GM21360 (cell line): ENCODE measurements around the gene GNAS-AS1.
A peak's percentile ranks its signal among the peaks of the same experiment; 100 is the strongest.

Source experiments
- ATAC-seq: cut with Tn5 transposase; IDR thresholded peaks from one replicate; pipeline ENCODE4 v1.9.1; 2021; ENCODE audit warnings: mild to moderate bottlenecking, moderate library complexity; ENCODE audit not compliant: unreplicated experiment

Gene GNAS-AS1

DNA sequence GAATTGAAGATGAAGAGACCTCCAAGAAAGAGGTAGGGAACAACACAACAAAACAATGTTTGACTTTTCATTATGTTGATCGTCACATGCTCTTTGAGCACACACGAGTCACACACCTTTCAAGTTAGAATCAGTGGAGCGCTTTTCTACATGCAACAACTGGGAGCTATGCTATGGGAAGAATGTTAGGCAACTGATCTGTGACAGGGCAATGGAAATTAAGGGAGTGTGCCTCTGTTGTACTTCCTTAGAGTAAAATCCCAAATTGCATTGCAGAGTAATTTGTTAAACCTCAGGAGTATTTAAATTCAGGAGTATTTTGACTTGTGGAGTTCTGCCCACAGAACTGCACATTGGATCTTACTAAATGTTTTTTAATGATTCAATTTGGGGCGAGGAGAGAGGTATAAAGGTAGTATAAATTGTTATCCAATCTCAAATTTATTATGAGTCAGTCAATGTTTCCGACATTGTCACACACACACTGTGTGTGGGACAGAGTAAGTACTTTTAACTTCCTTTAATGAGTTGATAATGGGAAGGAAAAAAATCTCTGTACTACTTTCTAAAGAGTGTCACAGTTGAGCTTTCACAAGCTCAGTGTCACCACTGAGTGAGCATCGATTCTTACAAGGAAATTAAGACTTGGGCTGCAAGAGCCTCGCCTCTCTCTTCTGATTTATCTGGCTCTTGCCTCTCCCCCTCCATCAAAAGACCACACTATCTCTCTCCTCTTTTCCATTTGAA, 12.5 kb upstream of the GNAS-AS1 start:
- ATAC-seq: no peak

GRCh38 chr20:58855506-58856389, 5.0 kb upstream of the GNAS-AS1 start:
- ATAC-seq: no peak

- ATAC-seq: no peak
Measured at GRCh38 chr20:58854638-58855471, 4.2 kb upstream of the GNAS-AS1 start.

- ATAC-seq: no peak
Measured at GRCh38 chr20:58853976-58854637, 3.4 kb upstream of the GNAS-AS1 start.

DNA sequence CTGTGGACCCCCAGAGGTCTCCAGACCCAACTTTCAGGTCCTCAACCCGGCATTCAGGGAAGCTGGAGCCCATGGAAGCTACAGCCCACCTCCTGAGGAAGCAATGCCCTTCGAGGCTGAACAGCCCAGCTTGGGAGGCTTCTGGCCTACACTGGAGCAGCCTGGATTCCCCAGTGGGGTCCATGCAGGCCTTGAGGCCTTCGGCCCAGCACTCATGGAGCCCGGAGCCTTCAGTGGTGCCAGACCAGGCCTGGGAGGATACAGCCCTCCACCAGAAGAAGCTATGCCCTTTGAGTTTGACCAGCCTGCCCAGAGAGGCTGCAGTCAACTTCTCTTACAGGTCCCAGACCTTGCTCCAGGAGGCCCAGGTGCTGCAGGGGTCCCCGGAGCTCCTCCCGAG, 2.8 kb upstream of the GNAS-AS1 start:
- ATAC-seq: no peak

DNA sequence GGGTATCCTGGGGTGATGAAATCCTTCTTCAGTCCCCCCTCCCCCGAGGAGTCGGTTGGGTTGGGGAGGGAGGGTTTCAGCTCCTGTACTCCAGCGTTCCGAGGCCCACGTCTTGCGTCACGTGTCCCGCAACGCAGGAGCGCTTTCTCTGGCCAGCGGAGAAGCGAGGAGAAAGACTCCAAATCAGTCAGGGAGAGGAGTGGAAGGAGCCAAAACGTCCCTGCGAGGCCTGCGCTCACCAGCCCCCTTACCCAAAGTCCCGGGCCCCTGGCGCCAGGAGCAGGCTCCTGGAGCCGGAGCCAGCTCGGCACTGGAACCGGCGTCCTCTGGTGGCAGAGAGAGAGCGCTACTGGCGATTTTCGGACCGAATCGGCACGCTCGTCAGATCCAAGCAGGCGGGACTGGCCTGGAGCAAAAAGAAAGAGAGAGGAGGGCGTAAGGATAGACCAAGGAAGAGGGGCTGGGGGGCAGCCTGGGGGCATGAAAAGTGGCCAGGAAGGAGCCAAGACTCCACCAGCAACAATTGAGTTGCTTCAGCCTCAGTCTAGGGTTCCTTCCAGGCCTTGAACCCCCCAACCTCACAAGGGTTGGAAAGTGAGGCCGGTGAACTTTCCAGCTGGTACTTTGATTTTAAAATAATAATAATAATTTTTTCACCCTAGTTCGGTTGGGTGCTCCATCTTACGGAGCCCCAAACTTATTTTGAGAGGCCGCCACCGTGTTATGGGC, 2.0 kb upstream of the GNAS-AS1 start, which contains the start of gene GNAS:
TSS of gene GNAS (plus strand) at position 174 of the 729 bp plus-strand sequence.
- ATAC-seq: no peak

GRCh38 chr20:58851969-58852458, 1.3 kb upstream of the GNAS-AS1 start:
- no peak for ATAC-seq

DNA sequence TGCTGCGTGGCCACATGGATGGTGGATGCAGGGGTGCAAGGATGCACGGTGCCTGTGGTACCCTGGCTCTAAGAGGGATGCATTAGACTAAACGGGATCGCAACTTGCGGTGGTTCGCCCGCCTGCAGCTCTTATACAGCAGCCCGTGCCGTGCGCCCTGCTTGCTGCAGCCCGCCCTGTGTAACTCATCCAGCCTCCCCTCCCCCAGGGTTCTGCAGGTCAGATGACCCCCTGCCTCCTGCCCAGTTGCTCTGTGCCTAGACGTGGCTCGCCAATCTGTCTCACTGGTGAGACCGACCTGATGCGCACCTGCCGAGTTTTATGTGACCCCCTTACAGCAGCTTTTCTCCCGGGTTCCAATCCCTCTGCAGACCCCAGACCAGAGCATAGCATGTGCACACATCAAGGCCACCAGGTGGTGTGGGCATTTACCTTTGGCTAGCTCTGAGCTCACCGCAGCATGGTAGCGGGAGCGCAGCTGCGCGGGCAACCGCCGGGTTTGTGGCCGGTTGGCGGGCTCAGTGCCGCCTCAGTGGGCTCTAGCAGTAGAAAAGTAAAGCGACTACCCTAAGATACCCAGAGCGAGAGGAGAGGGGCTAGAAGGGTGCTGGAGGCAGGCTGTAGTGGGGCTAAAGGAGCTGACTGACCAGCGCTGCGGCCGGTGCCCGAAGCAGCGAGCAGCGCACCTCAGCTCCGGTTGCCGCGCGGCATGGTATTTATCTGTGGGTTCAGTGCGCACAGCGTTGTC, 693 bp upstream of the GNAS-AS1 start:
- ATAC-seq: peak; percentile 2

GRCh38 chr20:58847463-58847862, 3.2 kb downstream of the GNAS-AS1 start:
- ATAC-seq: no peak

GRCh38 chr20:58845706-58846105, 5.0 kb downstream of the GNAS-AS1 start:
- ATAC-seq: no peak

GRCh38 chr20:58843128-58843556, 7.6 kb downstream of the GNAS-AS1 start:
- ATAC-seq: no peak

- no peak for ATAC-seq
Measured at GRCh38 chr20:58842276-58842675, 8.4 kb downstream of the GNAS-AS1 start.

- ATAC-seq: no peak
Measured at GRCh38 chr20:58841539-58842264, 9.0 kb downstream of the GNAS-AS1 start.

- no peak for ATAC-seq
Measured at GRCh38 chr20:58840816-58841538, 9.7 kb downstream of the GNAS-AS1 start.

DNA sequence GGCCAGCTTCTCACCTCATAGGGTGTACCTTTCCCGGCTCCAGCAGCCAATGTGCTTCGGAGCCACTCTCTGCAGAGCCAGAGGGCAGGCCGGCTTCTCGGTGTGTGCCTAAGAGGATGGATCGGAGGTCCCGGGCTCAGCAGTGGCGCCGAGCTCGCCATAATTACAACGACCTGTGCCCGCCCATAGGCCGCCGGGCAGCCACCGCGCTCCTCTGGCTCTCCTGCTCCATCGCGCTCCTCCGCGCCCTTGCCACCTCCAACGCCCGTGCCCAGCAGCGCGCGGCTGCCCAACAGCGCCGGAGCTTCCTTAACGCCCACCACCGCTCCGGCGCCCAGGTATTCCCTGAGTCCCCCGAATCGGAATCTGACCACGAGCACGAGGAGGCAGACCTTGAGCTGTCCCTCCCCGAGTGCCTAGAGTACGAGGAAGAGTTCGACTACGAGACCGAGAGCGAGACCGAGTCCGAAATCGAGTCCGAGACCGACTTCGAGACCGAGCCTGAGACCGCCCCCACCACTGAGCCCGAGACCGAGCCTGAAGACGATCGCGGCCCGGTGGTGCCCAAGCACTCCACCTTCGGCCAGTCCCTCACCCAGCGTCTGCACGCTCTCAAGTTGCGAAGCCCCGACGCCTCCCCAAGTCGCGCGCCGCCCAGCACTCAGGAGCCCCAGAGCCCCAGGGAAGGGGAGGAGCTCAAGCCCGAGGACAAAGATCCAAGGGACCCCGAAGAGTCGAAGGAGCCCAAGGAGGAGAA, 10.5 kb downstream of the GNAS-AS1 start:
- ATAC-seq: no peak

GRCh38 chr20:58839474-58839874, 11.2 kb downstream of the GNAS-AS1 start:
- ATAC-seq: no peak

DNA sequence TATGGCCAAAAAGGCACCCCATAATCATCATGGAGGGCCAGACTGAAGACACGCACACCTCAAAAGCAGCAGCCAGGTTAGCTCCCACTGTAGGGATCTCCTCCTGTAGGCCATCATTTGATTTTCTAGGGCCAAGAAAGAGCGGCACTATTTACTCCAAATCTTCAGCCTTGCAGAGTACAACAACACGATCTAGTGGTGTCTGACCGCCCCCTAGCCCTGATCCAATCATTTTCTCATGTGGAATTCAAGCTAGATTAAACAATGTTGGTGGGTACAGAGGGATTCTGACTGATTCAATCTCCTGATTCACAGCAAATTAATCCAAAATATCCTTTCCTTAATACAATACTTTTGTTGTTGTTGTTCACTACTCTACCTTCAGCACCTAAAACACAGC, 12.5 kb downstream of the GNAS-AS1 start:
- ATAC-seq: no peak
